ENCODE results near the gene TMEM235. TPM values are rescaled to one million over a fixed set of nuclear protein-coding genes. Genes with fewer than 3 reads are reported as not detected.
"Not testable (repeated sequence)": the region's sequence is repeated elsewhere in the genome, so short reads cannot be mapped to it uniquely, and the experiment has no call there.

The TMEM235 gene
- total RNA-seq, 1 donor from 2014 or later, result not detected

GRCh38 chr17:78219396-78220150 lies 11.9 kb upstream of the TMEM235 start:
- no peak for DNase-seq (ENCODE audit: low read depth)

DNA sequence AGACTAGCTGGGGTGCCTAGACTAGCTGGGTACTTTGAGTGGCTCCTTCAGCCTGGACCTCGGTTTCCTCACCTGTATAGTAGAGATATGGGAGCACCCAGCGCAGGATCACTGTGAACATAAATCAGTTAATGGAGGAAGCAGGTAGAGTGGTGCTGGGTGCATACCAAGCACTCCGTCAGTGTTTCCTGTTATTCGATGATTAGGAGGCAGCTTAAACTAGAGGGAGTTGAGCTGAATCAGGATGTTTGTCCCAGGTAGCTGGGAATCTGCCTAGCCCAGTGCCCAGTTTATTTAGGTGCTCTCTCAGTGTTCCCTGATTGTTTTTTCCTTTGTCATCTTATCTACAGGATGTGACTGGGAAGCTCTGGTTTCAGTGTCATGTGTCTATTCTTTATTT lies 8.4 kb upstream of the TMEM235 start:
- DNase-seq (ENCODE audit: low read depth), result no peak

- no peak for DNase-seq (ENCODE audit: low read depth)
Observed at GRCh38 chr17:78223765-78224164, 7.7 kb upstream of the TMEM235 start.

- no peak for DNase-seq (ENCODE audit: low read depth)
Observed at GRCh38 chr17:78224231-78225087, 7.0 kb upstream of the TMEM235 start.

DNA sequence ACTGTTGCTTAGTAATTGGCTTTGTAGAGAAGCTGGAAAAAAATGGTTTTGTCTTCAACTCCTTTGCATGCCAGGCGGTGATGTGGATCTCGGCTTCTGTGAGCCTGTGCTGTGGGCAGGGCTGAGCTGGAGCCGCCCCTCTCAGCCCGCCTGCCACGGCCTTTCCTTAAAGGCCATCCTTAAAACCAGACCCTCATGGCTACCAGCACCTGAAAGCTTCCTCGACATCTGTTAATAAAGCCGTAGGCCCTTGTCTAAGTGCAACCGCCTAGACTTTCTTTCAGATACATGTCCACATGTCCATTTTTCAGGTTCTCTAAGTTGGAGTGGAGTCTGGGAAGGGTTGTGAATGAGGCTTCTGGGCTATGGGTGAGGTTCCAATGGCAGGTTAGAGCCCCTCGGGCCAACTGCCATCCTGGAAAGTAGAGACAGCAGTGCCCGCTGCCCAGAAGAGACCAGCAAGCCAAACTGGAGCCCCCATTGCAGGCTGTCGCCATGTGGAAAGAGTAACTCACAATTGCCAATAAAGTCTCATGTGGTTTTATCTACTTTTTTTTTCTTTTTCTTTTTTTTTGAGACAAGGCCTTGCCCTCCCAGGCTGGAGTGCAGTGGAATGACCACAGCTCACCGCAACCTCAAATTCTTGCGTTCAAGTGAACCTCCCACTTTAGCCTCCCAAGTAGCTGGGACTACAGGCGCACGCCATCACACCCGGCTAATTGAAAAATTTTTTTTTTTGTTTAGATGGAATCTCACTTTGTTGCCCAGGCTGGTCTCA lies 6.2 kb upstream of the TMEM235 start:
- no peak for DNase-seq (ENCODE audit: low read depth)

DNA sequence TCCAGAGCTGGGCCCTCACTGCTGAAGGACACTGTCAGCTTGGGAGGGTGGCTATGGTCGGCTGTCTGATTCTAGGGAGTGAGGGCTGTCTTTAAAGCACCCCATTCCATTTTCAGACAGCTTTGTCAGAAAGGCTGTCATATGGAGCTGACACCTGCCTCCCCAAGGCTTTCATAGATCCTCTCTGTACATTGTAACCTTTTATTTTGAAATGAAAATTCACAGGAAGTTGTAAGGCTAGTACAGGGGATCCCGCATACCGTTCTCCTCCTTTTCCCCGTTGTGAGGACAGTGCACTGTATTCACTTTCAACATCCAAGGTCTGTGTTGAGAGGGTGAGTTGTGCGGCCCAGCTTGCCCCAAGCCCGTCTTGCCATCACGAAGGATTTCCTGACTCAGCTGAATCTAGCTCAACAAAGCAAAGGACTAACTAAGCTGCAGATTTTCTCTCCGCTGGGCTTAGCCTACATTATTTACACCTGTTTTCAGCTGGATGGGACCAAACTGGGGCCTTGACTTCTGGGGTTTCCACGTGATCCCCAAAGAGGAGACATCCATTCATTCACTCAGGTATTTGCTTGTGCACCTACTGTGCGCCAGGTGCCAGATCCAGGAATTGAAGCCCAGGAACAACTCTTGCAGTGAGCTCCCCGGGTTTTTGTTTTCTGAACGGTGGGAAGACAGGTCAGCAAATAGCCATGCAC lies 5.2 kb upstream of the TMEM235 start:
- no peak for DNase-seq (ENCODE audit: low read depth)

GRCh38 chr17:78226759-78227454 lies 4.5 kb upstream of the TMEM235 start:
- no peak for DNase-seq (ENCODE audit: low read depth)

GRCh38 chr17:78227455-78227916 lies 3.9 kb upstream of the TMEM235 start:
- DNase-seq (ENCODE audit: low read depth), result no peak

GRCh38 chr17:78228176-78228575 lies 3.3 kb upstream of the TMEM235 start:
- no peak for DNase-seq (ENCODE audit: low read depth)

DNA sequence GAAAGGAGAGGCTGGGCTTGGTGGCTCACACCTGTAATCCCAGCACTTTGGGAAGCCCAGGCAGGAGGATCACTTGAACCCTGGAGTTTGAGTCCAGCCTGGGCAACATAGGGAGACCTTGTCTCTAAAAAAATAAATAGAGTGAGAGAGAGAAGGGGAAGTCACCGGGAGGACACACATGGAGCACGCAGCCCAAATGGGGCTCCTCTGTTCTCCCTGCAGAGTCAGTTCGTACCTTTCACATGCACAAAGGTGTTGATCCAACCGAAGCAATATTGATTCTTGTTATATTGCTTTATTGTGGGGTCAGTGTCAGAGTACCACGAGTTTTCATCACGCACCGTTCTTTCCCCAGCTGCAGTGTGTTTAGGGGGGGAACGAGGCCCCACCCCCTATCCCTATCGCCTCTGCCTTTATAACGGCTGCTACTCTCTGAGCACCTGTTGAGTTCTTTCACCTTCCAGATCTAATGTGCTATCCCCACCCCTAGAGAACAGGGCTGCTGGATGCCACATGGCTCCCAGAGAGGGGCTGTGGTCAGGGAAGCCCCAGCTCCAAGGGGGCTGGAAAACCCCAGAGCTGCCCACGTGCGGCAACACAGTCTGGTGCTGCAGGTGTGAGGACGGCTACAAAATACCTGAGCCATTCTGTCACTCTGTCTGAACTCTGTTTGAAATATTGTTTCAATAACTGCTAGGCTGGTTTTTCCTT lies 1.0 kb upstream of the TMEM235 start:
- DNase-seq (ENCODE audit: low read depth), result no peak

- no peak for DNase-seq (ENCODE audit: low read depth)
Observed at GRCh38 chr17:78231991-78232858, 794 bp downstream of the TMEM235 start.

DNA sequence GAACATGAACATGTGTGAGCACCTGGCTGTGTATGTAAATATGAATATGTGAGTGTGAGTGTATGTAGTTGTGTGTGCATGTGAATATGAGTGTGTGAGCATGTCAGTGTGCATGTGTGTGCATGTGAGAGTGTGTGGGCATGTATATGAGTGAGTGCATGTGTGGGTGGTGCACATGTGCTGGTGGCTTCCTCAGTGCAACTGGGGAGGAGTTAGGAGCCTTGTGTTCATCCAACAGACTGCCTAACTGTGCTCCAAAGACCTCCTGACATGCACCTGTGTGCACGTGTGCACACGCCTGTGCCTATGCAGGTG lies 1.4 kb downstream of the TMEM235 start:
- no peak for DNase-seq (ENCODE audit: low read depth)

- no peak for DNase-seq (ENCODE audit: low read depth)
Observed at GRCh38 chr17:78233678-78234077, 2.2 kb downstream of the TMEM235 start.

- DNase-seq (ENCODE audit: low read depth), result no peak
Observed at GRCh38 chr17:78234261-78234865, 2.9 kb downstream of the TMEM235 start.

GRCh38 chr17:78235022-78235421 lies 3.6 kb downstream of the TMEM235 start:
- DNase-seq (ENCODE audit: low read depth), result not testable (repeated sequence)

DNA sequence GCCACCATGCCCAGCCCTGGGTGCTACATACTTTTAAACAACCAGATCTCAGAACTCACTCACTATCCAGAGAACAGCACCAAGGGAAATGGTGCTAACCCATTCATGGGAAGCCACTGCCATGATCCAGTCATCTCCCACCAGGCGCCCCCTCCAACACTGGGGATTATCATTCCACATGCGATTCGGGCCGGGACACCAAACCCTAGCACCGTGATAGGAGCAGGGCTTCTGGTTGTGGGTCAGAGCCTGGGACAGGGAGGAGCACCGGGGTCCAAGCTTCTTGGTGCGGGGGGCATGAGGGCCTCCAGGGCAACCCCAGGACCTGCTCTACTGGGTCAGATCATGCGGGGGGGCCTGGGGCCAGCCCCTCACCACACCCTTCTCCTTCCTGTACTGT lies 4.5 kb downstream of the TMEM235 start:
- DNase-seq (ENCODE audit: low read depth), result no peak

DNA sequence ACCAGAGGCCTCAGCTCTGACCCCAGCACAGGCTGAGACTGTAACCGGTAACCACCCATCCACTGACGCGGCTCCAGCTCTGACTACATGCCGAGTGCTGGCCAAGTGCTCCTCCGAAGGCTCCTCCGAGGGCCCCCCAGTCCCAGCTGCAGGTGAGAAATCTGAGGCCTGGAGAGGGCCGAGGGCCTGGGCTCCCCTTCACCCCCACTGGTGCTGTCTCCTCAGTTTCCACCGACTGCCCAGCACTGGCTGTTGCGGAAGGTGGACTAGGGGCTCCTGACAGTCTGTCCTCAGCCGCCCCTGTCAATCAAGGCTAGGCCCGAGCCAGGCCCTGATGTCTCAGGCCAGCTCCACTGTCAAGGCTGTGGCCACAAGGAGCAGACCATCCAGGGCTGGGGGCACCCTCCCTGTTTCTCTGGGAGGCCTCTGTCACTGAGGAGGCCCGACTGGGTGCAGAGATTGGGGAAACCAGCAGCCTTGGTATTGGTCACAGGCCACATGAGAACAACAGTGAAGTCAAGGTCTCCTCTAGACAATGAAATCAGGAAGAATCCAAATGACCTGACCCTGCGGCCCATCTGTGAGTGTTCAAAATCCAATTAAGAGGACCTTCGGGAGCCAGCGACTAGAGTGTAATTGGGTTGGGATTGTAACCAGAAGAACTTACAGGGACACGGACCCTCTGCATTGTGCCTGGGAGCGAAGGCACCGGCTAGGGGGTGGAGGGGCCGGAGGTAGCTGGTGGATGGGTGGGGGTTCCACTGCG lies 5.1 kb downstream of the TMEM235 start:
- no peak for DNase-seq (ENCODE audit: low read depth)

GRCh38 chr17:78237401-78238012 lies 6.1 kb downstream of the TMEM235 start:
- no peak for DNase-seq (ENCODE audit: low read depth)

Data from renal cortical epithelial cell (primary cell).